ENCODE results near the gene NAALADL2.

- no peak for TF ChIP-seq JUN (IDR thresholded peaks at IDR 0.05)
- no peak for TF ChIP-seq SMC3 (IDR thresholded peaks at IDR 0.05)
- no peak for TF ChIP-seq ZNF302 (CRISPR knock-in tag; IDR thresholded peaks at IDR 0.05)
- TF ChIP-seq CTCF (IDR thresholded peaks at IDR 0.05), result no peak
- TF ChIP-seq POLR2AphosphoS2 (conservative IDR thresholded peaks at IDR 0.05; ENCODE audit: low read length), result no peak
- no peak for TF ChIP-seq TFCP2L1 (CRISPR knock-in tag; IDR thresholded peaks at IDR 0.05)
- no peak for TF ChIP-seq HDAC2 (IDR thresholded peaks at IDR 0.05)
- no peak for TF ChIP-seq CEBPB (IDR thresholded peaks at IDR 0.05)
- TF ChIP-seq NFE2L2 (conservative IDR thresholded peaks at IDR 0.05; ENCODE audit: low read length), result no peak
- TF ChIP-seq HOXA7 (CRISPR knock-in tag; IDR thresholded peaks at IDR 0.05), result no peak
These were observed 328.5 kb downstream of the NAALADL2 start for GRCh38 chr3:175187586-175187985.

Measured in A549 (cell line).